ENCODE results near the gene IRF7. TPM values are rescaled to one million over a fixed set of nuclear protein-coding genes. Genes with fewer than 3 reads are reported as not detected.

The IRF7 gene
- total RNA-seq, 2 experiments from 2014 or later: 7.6 to 9.5 TPM

GRCh38 chr11:643849-644738, 28.3 kb upstream of the IRF7 start:
- CTCF ChIA-PET: interaction anchor here (0.7 kb wide), 1 partner anchor 25 kb away, joined by 3 read pairs; no protein-coding TSS in a partner anchor
- POLR2A ChIA-PET: no interaction called here

DNA sequence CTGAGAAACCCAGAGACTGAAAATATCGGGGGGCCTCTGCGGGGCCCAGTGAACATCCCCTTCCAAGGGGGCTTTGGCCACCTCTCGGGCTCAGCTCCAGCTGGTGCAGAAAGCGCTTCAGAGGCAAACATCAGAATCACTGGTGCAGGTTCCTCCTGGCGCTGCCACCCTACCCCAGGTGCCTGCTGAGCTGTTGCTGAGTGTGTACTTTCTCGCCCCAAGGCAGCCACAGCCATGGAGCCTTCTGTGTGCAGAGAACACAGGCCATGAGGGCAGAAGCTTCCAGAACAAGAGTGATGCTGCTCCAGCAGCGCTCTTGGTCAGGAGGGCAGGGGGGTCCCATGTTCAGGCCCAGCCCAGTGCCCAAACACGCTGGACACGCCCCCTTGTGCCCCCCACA, 27.6 kb upstream of the IRF7 start:
- CTCF ChIA-PET: no interaction called here
- POLR2A ChIA-PET: no interaction called here

GRCh38 chr11:641806-642370, 26.1 kb upstream of the IRF7 start:
- ChIA-PET POLR2A (no interaction called here), CTCF (interaction anchor here (1.0 kb wide), 1 partner anchor 81 kb away, joined by 3 read pairs; no protein-coding TSS in a partner anchor)

- ChIA-PET CTCF (interaction anchor here (0.6 kb wide), 1 partner anchor 103 kb away, joined by 3 read pairs; no protein-coding TSS in a partner anchor), POLR2A (no interaction called here)
Observed at GRCh38 chr11:640021-640706, 24.4 kb upstream of the IRF7 start.

DNA sequence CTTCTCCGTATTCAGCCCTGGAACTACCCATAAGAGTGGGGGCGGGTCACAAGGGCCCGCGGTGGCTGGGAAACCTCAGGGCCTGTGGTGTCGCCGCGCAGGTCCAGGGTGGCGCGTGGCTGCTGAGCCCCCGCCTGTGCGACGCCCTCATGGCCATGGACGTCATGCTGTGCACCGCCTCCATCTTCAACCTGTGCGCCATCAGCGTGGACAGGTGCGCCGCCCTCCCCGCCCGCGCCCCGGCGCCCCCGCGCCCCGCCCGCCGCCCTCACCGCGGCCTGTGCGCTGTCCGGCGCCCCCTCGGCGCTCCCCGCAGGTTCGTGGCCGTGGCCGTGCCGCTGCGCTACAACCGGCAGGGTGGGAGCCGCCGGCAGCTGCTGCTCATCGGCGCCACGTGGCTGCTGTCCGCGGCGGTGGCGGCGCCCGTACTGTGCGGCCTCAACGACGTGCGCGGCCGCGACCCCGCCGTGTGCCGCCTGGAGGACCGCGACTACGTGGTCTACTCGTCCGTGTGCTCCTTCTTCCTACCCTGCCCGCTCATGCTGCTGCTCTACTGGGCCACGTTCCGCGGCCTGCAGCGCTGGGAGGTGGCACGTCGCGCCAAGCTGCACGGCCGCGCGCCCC, 23.7 kb upstream of the IRF7 start:
- CTCF ChIA-PET: interaction anchor here (0.6 kb wide), 1 partner anchor 104 kb away, joined by 3 read pairs; no protein-coding TSS in a partner anchor

GRCh38 chr11:638631-639331, 23.0 kb upstream of the IRF7 start:
- CTCF ChIA-PET: no interaction called here
- POLR2A ChIA-PET: no interaction called here

More for the DNA sequence above, 23.7 kb upstream of the IRF7 start:
- POLR2A ChIA-PET: no interaction called here

GRCh38 chr11:637593-638521, 22.1 kb upstream of the IRF7 start:
- ChIA-PET CTCF (no interaction called here), POLR2A (interaction anchor here (0.6 kb wide), 1 partner anchor 84 kb away, joined by 3 read pairs; no protein-coding TSS in a partner anchor)

GRCh38 chr11:637333-637592, 21.5 kb upstream of the IRF7 start:
- ChIA-PET CTCF (no interaction called here), POLR2A (no interaction called here)

- ChIA-PET CTCF (interaction anchor here (1.2 kb wide), 1 partner anchor 82 kb away, joined by 3 read pairs; no protein-coding TSS in a partner anchor), POLR2A (no interaction called here)
Observed at GRCh38 chr11:636511-637332, 21.0 kb upstream of the IRF7 start, which contains the start of gene DRD4. Gene DRD4, plus strand, starts transcription at chr11:637269. Its CDS starts 36 bp downstream, at chr11:637305.

GRCh38 chr11:635945-636510, 20.3 kb upstream of the IRF7 start:
- CTCF ChIA-PET: interaction anchor here (1.2 kb wide), 1 partner anchor 81 kb away, joined by 3 read pairs; no protein-coding TSS in a partner anchor
- POLR2A ChIA-PET: no interaction called here

DNA sequence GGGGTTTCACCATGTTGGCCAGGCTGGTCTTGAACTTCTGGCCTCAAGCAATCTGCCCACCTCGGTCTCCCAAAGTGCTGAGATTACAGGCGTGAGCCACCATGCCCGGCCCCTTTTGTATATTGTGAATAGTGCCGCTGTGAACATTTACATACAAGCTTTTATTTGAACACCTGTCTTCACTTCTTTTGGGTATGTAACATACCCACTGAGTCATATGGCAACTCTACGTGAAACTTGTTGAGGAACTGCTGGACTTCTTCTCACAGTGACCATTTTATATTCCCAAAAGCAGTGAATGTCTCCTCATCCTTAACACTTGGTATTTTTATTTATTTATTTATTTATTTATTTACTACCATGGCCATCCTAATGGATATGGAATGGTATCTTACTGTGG, 15.1 kb upstream of the IRF7 start:
- ChIA-PET CTCF (no interaction called here), POLR2A (no interaction called here)

GRCh38 chr11:629237-629583, 13.5 kb upstream of the IRF7 start:
- ChIA-PET CTCF (interaction anchor here (0.6 kb wide), 1 partner anchor 41 kb away, joined by 3 read pairs; no protein-coding TSS in a partner anchor), POLR2A (interaction anchor here (0.6 kb wide), 1 partner anchor 157 kb away, joined by 4 read pairs; no protein-coding TSS in a partner anchor)

DNA sequence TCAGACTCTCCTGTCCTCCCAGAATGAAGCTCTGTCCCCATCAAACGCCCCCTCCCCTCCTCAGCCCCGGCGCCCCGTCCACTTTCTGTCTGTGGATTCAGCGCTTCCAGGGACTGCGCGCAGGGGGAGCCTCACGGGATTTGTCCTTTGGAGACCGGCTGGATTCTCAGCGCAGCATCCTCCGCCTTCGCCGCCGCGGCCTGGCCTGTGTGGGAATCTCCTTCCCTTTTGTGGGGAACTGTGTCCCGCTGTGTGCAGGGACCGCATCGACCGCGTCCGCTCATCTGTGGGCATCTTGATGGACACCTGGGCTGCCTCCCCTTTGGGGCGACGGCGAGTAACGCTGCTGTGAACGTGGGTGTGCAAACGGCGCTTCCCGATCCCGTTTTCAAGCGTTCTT, 12.3 kb upstream of the IRF7 start:
- ChIA-PET CTCF (no interaction called here), POLR2A (no interaction called here)

DNA sequence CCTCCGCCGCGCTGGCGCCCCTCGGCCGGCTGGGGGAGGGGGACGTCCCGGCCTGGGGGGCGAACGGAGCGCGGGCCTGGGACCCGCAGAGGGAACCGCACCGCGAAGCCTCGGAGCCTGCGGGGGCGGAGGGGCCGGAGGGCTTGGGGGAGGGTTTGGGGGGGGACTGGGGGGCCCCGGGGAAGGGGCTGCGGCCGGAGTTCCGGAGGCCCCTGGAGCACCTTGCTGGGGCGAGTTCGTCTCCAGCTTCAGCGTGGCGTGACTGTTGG, 11.5 kb upstream of the IRF7 start:
- CTCF ChIA-PET: no interaction called here
- POLR2A ChIA-PET: interaction anchor here (0.6 kb wide), 1 partner anchor 15 kb away, joined by 3 read pairs; no protein-coding TSS in a partner anchor

DNA sequence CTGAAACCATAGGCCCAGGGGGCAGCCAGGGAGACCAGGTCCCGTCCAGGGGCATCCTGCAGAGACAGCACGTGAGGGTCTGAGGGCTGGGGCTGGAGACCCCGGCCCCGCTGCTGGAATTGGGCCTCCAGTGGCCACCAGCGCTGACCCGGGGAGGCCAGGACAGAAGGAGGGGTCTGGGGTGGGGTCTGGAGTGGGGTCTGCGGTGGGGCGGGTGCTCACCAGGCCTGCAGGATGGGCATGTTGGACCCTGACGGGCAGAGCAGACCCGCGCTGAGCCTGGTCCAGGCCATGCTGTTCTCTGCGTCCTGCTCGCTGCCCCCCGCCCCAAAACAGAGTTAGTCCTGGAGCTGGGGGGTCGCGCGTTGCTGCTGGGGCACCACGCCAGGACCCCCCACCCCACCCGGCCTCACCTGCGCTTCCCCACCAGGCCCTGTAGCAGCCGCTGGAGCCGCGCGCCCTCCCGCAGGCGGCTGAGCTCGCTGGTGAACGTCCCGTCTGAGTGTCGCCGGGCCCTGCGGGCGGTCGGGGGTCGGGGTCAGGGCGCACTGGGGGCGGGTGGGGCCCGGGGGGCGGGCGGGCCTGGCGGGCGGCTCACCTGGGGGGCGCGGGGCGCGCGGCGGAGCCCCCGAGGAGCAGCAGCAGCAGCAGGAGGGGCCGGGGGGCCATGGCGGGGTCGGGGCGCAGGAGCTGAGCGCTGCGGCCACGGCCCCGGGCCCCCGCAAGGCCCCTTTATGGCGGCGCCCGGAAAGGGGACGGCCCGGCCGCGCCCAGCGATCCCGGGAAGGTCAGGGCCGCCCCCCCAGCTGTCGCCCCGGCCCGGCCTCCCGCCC, 10.9 kb upstream of the IRF7 start, which contains the start of gene SCT:
TSS of gene SCT (minus strand) at position 707 of the 833 bp plus-strand sequence. CDS start at position 669, 38 bp downstream.
- ChIA-PET CTCF (no interaction called here), POLR2A (interaction anchor here (0.6 kb wide), 1 partner anchor 14 kb away, joined by 3 read pairs; no protein-coding TSS in a partner anchor)

GRCh38 chr11:625636-626268, 10.0 kb upstream of the IRF7 start:
- CTCF ChIA-PET: no interaction called here
- POLR2A ChIA-PET: no interaction called here

All from activated CD8-positive, alpha-beta memory T cell treated with anti-CD3 and anti-CD28 coated beads for 36 hours (primary cell).